ENCODE results near the gene ZNF879. TPM values are rescaled to one million over a fixed set of nuclear protein-coding genes. Genes with fewer than 3 reads are reported as not detected.
A peak's percentile ranks its signal among the peaks of the same experiment; 100 is the strongest.

The ZNF879 gene
- total and polyA plus RNA-seq, 2 of the 13 experiments (the other 11 are each of a cell fraction or from before 2014, with no cell fraction given), result 0.83 to 2.8 TPM

- no peak for TF ChIP-seq RFXANK (CRISPR knock-in tag; IDR thresholded peaks at IDR 0.05)
- TF ChIP-seq, protein P1, sequence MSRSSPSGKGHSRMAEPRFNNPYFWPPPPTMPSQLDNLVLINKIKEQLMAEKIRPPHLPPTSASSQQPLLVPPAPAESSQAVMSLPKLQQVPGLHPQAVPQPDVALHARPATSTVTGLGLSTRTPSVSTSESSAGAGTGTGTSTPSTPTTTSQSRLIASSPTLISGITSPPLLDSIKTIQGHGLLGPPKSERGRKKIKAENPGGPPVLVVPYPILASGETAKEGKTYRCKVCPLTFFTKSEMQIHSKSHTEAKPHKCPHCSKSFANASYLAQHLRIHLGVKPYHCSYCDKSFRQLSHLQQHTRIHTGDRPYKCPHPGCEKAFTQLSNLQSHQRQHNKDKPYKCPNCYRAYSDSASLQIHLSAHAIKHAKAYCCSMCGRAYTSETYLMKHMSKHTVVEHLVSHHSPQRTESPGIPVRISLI (CRISPR knock-in tag; IDR thresholded peaks at IDR 0.05; ENCODE audit: borderline replicate concordance), result no peak
- no peak for TF ChIP-seq ZNF678 (CRISPR knock-in tag; IDR thresholded peaks at IDR 0.05)
- TF ChIP-seq HOXA7 (CRISPR knock-in tag; IDR thresholded peaks at IDR 0.05), result no peak
- TF ChIP-seq SIX1 (CRISPR knock-in tag; IDR thresholded peaks at IDR 0.05; ENCODE audit: borderline replicate concordance), result no peak
- TF ChIP-seq HMG20B (CRISPR knock-in tag; conservative IDR thresholded peaks at IDR 0.05), result no peak
- no peak for TF ChIP-seq ZNF549 (CRISPR knock-in tag; IDR thresholded peaks at IDR 0.05)
- no peak for TF ChIP-seq ZNF746 (CRISPR knock-in tag; IDR thresholded peaks at IDR 0.05)
- 0 out of 2 replicates have a peak, but pooled peaks have one; percentile 54 for TF ChIP-seq ARNT2 (CRISPR knock-in tag; IDR thresholded peaks at IDR 0.05; ENCODE audit: low read depth)
- no peak for TF ChIP-seq NBN (conservative IDR thresholded peaks at IDR 0.05)
- no peak for TF ChIP-seq ZC3H4 (CRISPR knock-in tag; IDR thresholded peaks at IDR 0.05; ENCODE audit: borderline replicate concordance)
- no peak for TF ChIP-seq REST (IDR thresholded peaks at IDR 0.05; ENCODE audit: borderline replicate concordance in 1 of 2, low read depth in 1 of 2, low read length in 2 of 2)
- no peak for TF ChIP-seq NFYC (CRISPR knock-in tag; IDR thresholded peaks at IDR 0.05)
- TF ChIP-seq ZNF703 (CRISPR knock-in tag; IDR thresholded peaks at IDR 0.05; ENCODE audit: borderline replicate concordance), result no peak
- no peak for TF ChIP-seq ZNF318 (CRISPR knock-in tag; IDR thresholded peaks at IDR 0.05)
- no peak for TF ChIP-seq ZNF713 (CRISPR knock-in tag; IDR thresholded peaks at IDR 0.05)
- TF ChIP-seq CEBPB (IDR thresholded peaks at IDR 0.05; ENCODE audit: borderline replicate concordance, low read depth, low read length), result no peak
- TF ChIP-seq ZNF350 (CRISPR knock-in tag; IDR thresholded peaks at IDR 0.05; ENCODE audit: borderline replicate concordance, low read depth), result 0 out of 2 replicates have a peak, but pooled peaks have one; percentile 22
These were observed at the start of gene ZNF879 (continued) for GRCh38 chr5:179023528-179024189.
